ENCODE data around the gene VAC14.

The VAC14 gene

DNA sequence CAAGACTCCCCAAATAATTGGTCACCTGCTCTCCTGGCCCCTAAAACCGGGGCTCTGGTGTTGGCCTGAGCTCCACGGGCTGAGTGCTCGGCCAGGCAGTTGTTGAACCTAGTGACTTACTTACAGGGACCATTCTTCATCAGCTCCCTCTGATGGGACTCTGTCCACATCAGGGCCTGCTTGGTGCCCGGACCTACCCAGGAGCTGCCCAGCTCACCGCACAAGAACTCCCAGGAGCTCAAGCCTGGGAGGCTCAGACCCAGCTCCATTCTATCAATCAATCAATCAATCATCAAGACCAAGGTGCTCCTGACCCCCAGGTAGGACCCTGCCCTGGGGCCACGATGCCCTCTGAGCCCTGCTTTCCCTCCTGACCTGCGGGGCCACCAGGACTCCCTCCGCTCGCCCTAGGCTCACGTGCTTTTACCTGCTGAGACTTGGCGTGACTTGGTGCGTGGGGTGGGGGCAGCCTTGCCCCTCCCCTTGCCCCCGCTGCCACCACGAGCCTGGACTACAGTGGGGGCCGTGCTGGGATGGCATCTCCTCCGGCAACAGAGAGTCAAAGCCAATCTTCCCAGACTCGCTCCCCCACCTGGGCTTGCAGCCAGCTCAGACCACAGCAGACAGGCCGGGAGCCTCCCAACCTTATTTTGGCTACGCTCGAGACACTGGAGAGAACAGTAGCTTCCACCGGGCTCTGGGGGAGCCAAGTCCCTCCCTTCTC lies 138.9 kb downstream of the VAC14 start:
- TF ChIP-seq, protein P1, sequence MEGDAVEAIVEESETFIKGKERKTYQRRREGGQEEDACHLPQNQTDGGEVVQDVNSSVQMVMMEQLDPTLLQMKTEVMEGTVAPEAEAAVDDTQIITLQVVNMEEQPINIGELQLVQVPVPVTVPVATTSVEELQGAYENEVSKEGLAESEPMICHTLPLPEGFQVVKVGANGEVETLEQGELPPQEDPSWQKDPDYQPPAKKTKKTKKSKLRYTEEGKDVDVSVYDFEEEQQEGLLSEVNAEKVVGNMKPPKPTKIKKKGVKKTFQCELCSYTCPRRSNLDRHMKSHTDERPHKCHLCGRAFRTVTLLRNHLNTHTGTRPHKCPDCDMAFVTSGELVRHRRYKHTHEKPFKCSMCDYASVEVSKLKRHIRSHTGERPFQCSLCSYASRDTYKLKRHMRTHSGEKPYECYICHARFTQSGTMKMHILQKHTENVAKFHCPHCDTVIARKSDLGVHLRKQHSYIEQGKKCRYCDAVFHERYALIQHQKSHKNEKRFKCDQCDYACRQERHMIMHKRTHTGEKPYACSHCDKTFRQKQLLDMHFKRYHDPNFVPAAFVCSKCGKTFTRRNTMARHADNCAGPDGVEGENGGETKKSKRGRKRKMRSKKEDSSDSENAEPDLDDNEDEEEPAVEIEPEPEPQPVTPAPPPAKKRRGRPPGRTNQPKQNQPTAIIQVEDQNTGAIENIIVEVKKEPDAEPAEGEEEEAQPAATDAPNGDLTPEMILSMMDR (IDR thresholded peaks at IDR 0.05; ENCODE audit: low read depth, low read length, missing control alignments) = no peak
- DNase-seq (ENCODE audit: low read depth) = no peak
- H3K4me3 ChIP-seq (ENCODE audit: low read depth, low read length) = no peak overlapping the region

DNA sequence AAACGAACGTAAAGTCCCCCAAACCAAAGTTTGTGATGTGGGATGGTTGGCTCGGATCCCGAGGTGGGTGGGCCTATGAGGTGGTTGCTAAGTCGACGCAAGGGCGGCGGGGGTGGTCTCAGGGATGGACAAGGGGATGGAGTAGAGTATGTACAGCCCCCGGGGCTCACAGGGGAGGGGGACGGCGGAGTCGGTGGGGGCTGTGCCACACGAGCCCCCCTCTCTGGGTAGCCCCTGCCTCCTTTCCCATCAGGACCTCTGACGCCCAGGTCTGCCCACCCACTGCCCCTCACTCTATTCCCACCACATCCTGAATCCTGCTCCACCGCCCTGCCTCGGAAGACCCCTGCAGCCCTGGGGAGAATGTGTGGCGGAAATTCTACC lies 139.4 kb downstream of the VAC14 start:
- TF ChIP-seq, protein P1 (IDR thresholded peaks at IDR 0.05; ENCODE audit: low read depth, low read length, missing control alignments) = no peak
- no peak for DNase-seq (ENCODE audit: low read depth)
- H3K4me3 ChIP-seq (ENCODE audit: low read depth, low read length) = no peak overlapping the region

DNA sequence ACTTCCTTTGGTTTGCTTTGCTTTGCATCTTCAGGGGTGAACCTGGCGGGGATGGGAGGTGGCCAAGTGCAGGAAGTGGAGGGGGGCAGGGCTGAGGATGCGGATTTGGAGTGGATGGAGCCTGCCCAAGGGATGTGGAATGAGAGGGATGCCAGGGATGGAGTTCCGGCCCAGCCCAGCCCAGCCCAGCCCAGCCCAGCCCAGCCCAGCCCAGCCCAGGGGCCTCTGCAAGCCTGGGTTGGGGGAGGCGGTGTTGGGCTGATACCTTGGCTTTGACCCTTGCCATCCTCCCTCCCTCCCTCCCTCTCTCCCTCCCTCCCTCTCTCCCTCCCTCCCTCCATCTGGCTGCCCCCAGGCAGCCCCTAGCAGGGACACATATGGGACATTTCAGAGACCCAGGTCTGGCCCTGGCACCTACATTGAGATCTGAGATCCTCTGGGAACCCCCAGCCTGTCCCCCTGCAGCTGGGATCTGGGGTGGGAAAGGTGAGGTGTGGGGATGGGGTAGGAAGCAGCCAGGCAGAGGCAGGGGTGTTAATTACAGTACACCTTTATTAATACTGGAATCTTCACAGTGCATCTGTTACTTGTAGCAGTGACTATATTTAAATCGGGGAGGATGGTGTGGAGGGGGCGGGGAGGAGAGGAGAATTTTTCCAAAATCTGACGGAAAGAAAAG lies 140.1 kb downstream of the VAC14 start:
- TF ChIP-seq, protein P1 (IDR thresholded peaks at IDR 0.05; ENCODE audit: low read depth, low read length, missing control alignments) = no peak
- H3K4me3 ChIP-seq (ENCODE audit: low read depth, low read length) = no peak overlapping the region
- no peak for DNase-seq (ENCODE audit: low read depth)

DNA sequence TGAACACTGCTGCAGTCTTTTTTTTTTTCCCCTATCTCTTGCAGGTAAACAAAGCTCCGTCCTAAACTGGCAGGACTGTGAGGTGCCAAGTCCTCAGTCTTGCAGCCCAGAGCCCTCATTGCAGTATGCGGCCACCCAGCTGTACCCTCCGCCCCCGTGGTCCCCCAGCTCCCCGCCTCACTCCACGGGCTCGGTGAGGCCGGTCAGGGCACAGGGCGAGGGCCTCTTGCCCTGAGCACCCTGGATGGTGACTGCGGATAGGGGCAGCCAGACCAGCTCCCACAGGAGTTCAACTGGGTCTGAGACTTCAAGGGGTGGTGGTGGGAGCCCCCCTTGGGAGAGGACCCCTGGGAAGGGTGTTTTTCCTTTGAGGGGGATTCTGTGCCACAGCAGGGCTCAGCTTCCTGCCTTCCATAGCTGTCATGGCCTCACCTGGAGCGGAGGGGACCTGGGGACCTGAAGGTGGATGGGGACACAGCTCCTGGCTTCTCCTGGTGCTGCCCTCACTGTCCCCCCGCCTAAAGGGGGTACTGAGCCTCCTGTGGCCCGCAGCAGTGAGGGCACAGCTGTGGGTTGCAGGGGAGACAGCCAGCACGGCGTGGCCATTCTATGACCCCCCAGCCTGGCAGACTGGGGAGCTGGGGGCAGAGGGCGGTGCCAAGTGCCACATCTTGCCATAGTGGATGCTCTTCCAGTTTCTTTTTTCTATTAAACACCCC lies 140.8 kb downstream of the VAC14 start:
- H3K4me3 ChIP-seq (ENCODE audit: low read depth, low read length) = no peak overlapping the region
- TF ChIP-seq, protein P1 (IDR thresholded peaks at IDR 0.05; ENCODE audit: low read depth, low read length, missing control alignments) = no peak
- DNase-seq (ENCODE audit: low read depth) = no peak

DNA sequence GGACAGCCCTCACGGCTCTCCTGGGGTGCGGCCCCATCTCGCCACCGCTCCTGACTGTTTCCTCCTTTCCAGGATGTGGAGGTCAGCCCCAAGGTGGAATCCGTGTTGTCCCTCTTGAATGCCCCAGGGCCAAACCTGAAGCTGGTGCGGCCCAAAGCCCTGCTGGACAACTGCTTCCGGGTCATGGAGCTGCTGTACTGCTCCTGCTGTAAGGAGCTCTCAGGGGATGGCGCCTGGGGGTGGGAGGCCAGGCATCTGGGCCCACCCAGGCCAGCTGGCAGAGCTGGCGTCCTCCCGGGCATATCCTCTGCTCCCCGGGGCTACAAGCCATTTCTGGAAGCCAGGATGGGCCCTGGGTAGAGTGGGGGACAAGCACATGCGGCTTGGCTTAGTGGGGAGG lies 141.4 kb downstream of the VAC14 start:
- no peak for DNase-seq (ENCODE audit: low read depth)
- TF ChIP-seq, protein P1 (IDR thresholded peaks at IDR 0.05; ENCODE audit: low read depth, low read length, missing control alignments) = no peak
- no peak overlapping the region for H3K4me3 ChIP-seq (ENCODE audit: low read depth, low read length)

DNA sequence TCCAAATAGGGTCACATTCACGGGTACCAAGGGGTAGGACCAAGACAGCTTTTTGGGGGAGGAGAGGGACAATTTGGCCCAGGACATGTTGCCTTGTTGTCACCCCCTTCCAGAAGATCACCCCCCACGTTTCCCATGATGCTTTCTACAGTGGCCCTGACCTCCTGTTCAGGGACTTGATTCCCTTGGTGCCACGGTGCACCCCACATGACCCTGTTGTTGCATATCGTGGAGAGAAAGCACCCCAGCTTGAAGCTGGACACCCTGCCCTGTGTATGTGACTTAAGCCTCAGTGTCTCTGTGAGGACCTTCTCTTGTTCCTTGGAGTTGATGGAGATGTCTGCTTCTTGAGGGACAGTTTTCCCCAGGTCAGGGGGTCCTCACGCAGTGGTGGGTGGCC lies 142.0 kb downstream of the VAC14 start:
- TF ChIP-seq, protein P1 (IDR thresholded peaks at IDR 0.05; ENCODE audit: low read depth, low read length, missing control alignments) = no peak
- no peak for DNase-seq (ENCODE audit: low read depth)
- no peak overlapping the region for H3K4me3 ChIP-seq (ENCODE audit: low read depth, low read length)
